Thyroid gland (tissue), 4 donors: ENCODE measurements around the gene KIFC3. TPM values are rescaled to one million over a fixed set of nuclear protein-coding genes. Genes with fewer than 3 reads are reported as not detected.

Experiments
- DNase-seq, 2 donors: peaks; one replicate each; pipeline ENCODE4 v3.0.0-alpha.2; 2019
- H3K27ac ChIP-seq, 3 donors: fragments of 200-600 bp; sonication (generic); 1 replicate in 2 of 3; 2 replicates in 1 of 3; pipeline ENCODE4 v1.5.1; 2016 to 2019; ENCODE audit warnings: mild to moderate bottlenecking in 1 of 3, moderate library complexity in 1 of 3
- H3K27me3 ChIP-seq: fragments of 200-600 bp; sonication (generic); one replicate; pipeline ENCODE4 v1.5.1; 2019
- H3K36me3 ChIP-seq, 2 donors: fragments of 200-600 bp; sonication (generic); one replicate each; pipeline ENCODE4 v1.5.1; 2016 to 2019
- H3K4me1 ChIP-seq, 2 donors: fragments of 200-600 bp; sonication (generic); one replicate each; pipeline ENCODE4 v1.5.1; 2017 to 2019
- H3K4me3 ChIP-seq, 3 donors: fragments of 200-600 bp; sonication (generic); replicated peaks in 1 of 3; 1 replicate in 2 of 3; 2 replicates in 1 of 3; pipeline ENCODE4 v1.5.1; 2016; ENCODE audit warnings: mild to moderate bottlenecking in 1 of 3
- H3K9me3 ChIP-seq: fragments of 200-600 bp; sonication (generic); one replicate; pipeline ENCODE4 v1.5.1; 2017
- CTCF ChIP-seq, 6 experiments: fragments of 200-600 bp in 3 of 6; fragments of 450-650 bp in 3 of 6; sonication (generic) in 3 of 6; IDR thresholded peaks; one replicate each; pipeline ENCODE4 v1.5.1; 2016 to 2019; ENCODE audit warnings: antibody characterized with exemption in 6 of 6, mild to moderate bottlenecking in 2 of 6, inconsistent platforms in 1 of 6, moderate library complexity in 1 of 6
- POLR2A ChIP-seq, 2 donors: fragments of 450-650 bp; IDR thresholded peaks; one replicate each; pipeline ENCODE4 v1.6.1; 2017; ENCODE audit warnings: antibody characterized with exemption in 2 of 2, mild to moderate bottlenecking in 2 of 2, moderate library complexity in 1 of 2
- WGBS, 2 donors: methylation state at CpG; one replicate each; pipeline ENCODE4 v1.1.5; 2017; 5-methylcytosine and 5-hydroxymethylcytosine counted together
- intact Hi-C: fragments of 100-400 bp; cut with DNase I; formaldehyde crosslinking; loops from one replicate; pipeline ENCODE4 v1.15.1; 2023
- total RNA-seq, 4 donors: library from RNA; depleted of rRNA; stranded (reverse); fragments of >200 nt; gene quantifications; one replicate each; pipeline ENCODE4 v1.2.3, GENCODE V29; 2016

Gene KIFC3
- total RNA-seq, 4 donors from 2014 or later: 88.8 to 153 (median 132) TPM

- no peaks in the 10 kb centered on the region for H3K9me3 ChIP-seq
- no peaks in the 10 kb centered on the region for H3K36me3 ChIP-seq
- H3K27ac ChIP-seq: peak overlapping the region; percentile 97 to 98 (median 98)
- H3K4me3 ChIP-seq: no peak overlapping the region
- TF ChIP-seq CTCF (IDR thresholded peaks at IDR 0.05) (no peak), POLR2A (IDR thresholded peaks at IDR 0.05) (no peak)
- H3K4me1 ChIP-seq: peaks cover 48 to 75% of the 10 kb centered on the region in 2 donors
- DNase-seq: no peak
- WGBS, 2 donors: 50 to 62% methylated on average over 6 of the region's 6 CpGs
- H3K27me3 ChIP-seq: no peaks in the 10 kb centered on the region
- intact Hi-C loops: no loop called here
Measured at GRCh38 chr16:57825298-57826044, 23.2 kb upstream of the KIFC3 start.

- WGBS, 2 donors: 6 to 29% methylated on average over 1 to 2 of the region's 2 CpGs
- intact Hi-C loops: no loop called here
- peaks cover 47 to 73% of the 10 kb centered on the region in 2 donors for H3K4me1 ChIP-seq
- H3K36me3 ChIP-seq: no peaks in the 10 kb centered on the region
- TF ChIP-seq POLR2A (IDR thresholded peaks at IDR 0.05) (peak; percentile 16 to 92), CTCF (IDR thresholded peaks at IDR 0.05) (no peak)
- no peaks in the 10 kb centered on the region for H3K9me3 ChIP-seq
- H3K27ac ChIP-seq: peak overlapping the region; percentile 97 to 98 (median 98)
- H3K27me3 ChIP-seq: no peaks in the 10 kb centered on the region
- no peak overlapping the region for H3K4me3 ChIP-seq
- peak; percentile 95 to 96 for DNase-seq
Measured at GRCh38 chr16:57824888-57825287, 22.6 kb upstream of the KIFC3 start.

- H3K9me3 ChIP-seq: no peaks in the 10 kb centered on the region
- intact Hi-C loops: no loop called here
- H3K36me3 ChIP-seq: no peaks in the 10 kb centered on the region
- TF ChIP-seq CTCF (IDR thresholded peaks at IDR 0.05): no peak
- TF ChIP-seq POLR2A (IDR thresholded peaks at IDR 0.05): peak in 1 of 2 donors; percentile 48
- peak overlapping the region; percentile 89 to 98 (median 98) for H3K27ac ChIP-seq
- H3K27me3 ChIP-seq: no peaks in the 10 kb centered on the region
- DNase-seq: peak; percentile 93 to 96
- 48 to 52% methylated on average over 5 of the region's 5 CpGs for WGBS, 2 donors
- H3K4me3 ChIP-seq: no peak overlapping the region
- peaks cover 41 to 64% of the 10 kb centered on the region in 2 donors for H3K4me1 ChIP-seq
Measured at GRCh38 chr16:57823836-57824235, 21.5 kb upstream of the KIFC3 start.

- Histone ChIP-seq H3K36me3 (no peaks in the 10 kb centered on the region), H3K27ac (peak overlapping the region; percentile 89 to 98 (median 98)), H3K27me3 (no peaks in the 10 kb centered on the region), H3K9me3 (no peaks in the 10 kb centered on the region), H3K4me3 (no peak overlapping the region), H3K4me1 (peaks cover 47 to 54% of the 10 kb centered on the region in 2 donors)
- 13 to 16% methylated on average over 2 of the region's 2 CpGs for WGBS, 2 donors
- DNase-seq: no peak
- TF ChIP-seq CTCF (IDR thresholded peaks at IDR 0.05) (no peak), POLR2A (IDR thresholded peaks at IDR 0.05) (no peak)
- intact Hi-C loops: no loop called here
Measured at GRCh38 chr16:57822856-57823255, 20.6 kb upstream of the KIFC3 start.

GRCh38 chr16:57822018-57822553, 19.8 kb upstream of the KIFC3 start:
- WGBS, 2 donors: 90 to 99% methylated on average over 5 of the region's 5 CpGs
- no peaks in the 10 kb centered on the region for H3K9me3 ChIP-seq
- intact Hi-C loops: no loop called here
- H3K4me3 ChIP-seq: no peak overlapping the region
- DNase-seq: no peak
- no peaks in the 10 kb centered on the region for H3K27me3 ChIP-seq
- peaks cover 48 to 51% of the 10 kb centered on the region in 2 donors for H3K4me1 ChIP-seq
- H3K36me3 ChIP-seq: no peaks in the 10 kb centered on the region
- TF ChIP-seq POLR2A (IDR thresholded peaks at IDR 0.05) (no peak), CTCF (IDR thresholded peaks at IDR 0.05) (no peak)
- H3K27ac ChIP-seq: peak overlapping the region; percentile 89 to 98 (median 98)
